GM12874 (cell line): Measurements from ENCODE around the gene DOCK2.

Experiments used
- CTCF ChIP-seq: IDR thresholded peaks from 2 replicates; pipeline ENCODE4 v1.5.1; 2011; ENCODE audit warnings: low read depth, mild to moderate bottlenecking, control low read depth, low read length, moderate library complexity; ENCODE audit not compliant: insufficient read depth

Gene DOCK2

GRCh38 chr5:170132269-170132975 lies 495.3 kb downstream of the DOCK2 start:
- TF ChIP-seq CTCF = no peak
